Adrenal gland (tissue), 12 donors: Measurements from ENCODE around the gene ZCCHC4. TPM values are rescaled to one million over a fixed set of nuclear protein-coding genes. Genes with fewer than 3 reads are reported as not detected.

Experiments used
- DNase-seq, 7 donors: peaks; one replicate each; pipeline ENCODE4 v3.0.0-alpha.2; 2019 to 2020
- H3K27ac ChIP-seq, 5 donors: fragments of 200-600 bp; sonication (generic) in 4 of 5; 1 replicate in 3 of 5; 2 replicates in 2 of 5; pipeline versions ENCODE4 v1.5.1 to v1.8.0; 2016 to 2020; ENCODE audit warnings: mild to moderate bottlenecking in 1 of 5
- H3K27me3 ChIP-seq: fragments of 200-600 bp; 2 replicates; pipeline ENCODE4 v1.8.0; 2021
- H3K36me3 ChIP-seq, 2 donors: fragments of 200-600 bp; replicated peaks in 1 of 2; 1 replicate in 1 of 2; 2 replicates in 1 of 2; pipeline versions ENCODE4 v1.5.1 to v1.8.0; 2018 to 2022
- H3K4me1 ChIP-seq, 2 donors: fragments of 200-600 bp; replicated peaks in 1 of 2; 1 replicate in 1 of 2; 2 replicates in 1 of 2; pipeline versions ENCODE4 v1.5.1 to v1.8.0; 2018 to 2021
- H3K4me3 ChIP-seq, 4 donors: fragments of 200-600 bp; sonication (generic) in 3 of 4; one replicate each; pipeline ENCODE4 v1.5.1; 2016 to 2018
- H3K9me3 ChIP-seq, 3 donors: fragments of 200-600 bp; sonication (generic) in 1 of 3; replicated peaks in 1 of 3; 1 replicate in 2 of 3; 2 replicates in 1 of 3; pipeline versions ENCODE4 v1.5.1 to v1.8.0; 2016 to 2021
- CTCF ChIP-seq, 6 experiments: fragments of 450-650 bp in 4 of 6; fragments of 200-600 bp in 2 of 6; sonication (generic) in 1 of 6; IDR thresholded peaks; 1 replicate in 5 of 6; 2 replicates in 1 of 6; pipeline versions ENCODE4 v1.5.1 to v1.8.0; 2016 to 2021; ENCODE audit warnings: antibody characterized with exemption in 6 of 6, mild to moderate bottlenecking in 2 of 6, moderate library complexity in 1 of 6
- POLR2A ChIP-seq, 2 donors: fragments of 450-650 bp; IDR thresholded peaks; one replicate each; pipeline ENCODE4 v1.6.1; 2017; ENCODE audit warnings: antibody characterized with exemption in 2 of 2, mild to moderate bottlenecking in 2 of 2, moderate library complexity in 1 of 2
- WGBS, 4 donors: extraction: QIAGEN DNeasy Blood & Tissue Kit in 2 of 4; methylation state at CpG; one replicate each; pipeline versions ENCODE4 v1.1.5 to v1.1.7; 2013 to 2017; 5-methylcytosine and 5-hydroxymethylcytosine counted together
- intact Hi-C, 2 donors: fragments of 100-400 bp; cut with DNase I; formaldehyde crosslinking; loops; one replicate each; pipeline versions ENCODE4 v1.14.1 to v1.15.0; 2022 to 2023
- polyA plus RNA-seq, 3 donors: library from polyadenylated mRNA; stranded (reverse); fragments of 200-250 nt in 2 of 3; fragments of 350-450 nt in 1 of 3; fragmentation: Illumina TruSeq in 1 of 3; extraction: RNeasy Lipid Tissue Mini Kit (QIAGEN cat#74804) in 1 of 3; gene quantifications; one replicate each; pipeline ENCODE4 v1.2.3, GENCODE V29; 2013 to 2014
- total RNA-seq, 9 donors: library from RNA; depleted of rRNA in 4 of 9; stranded (reverse); fragments of >200 nt in 4 of 9; fragments of 120-200 nt in 1 of 9; fragmentation: NEBNext Ultra II Directional in 1 of 9; extraction: Animal tissue kit (Norgen Biotek cat#: 25700) in 1 of 9; gene quantifications; one replicate each; pipeline versions ENCODE4 v1.1.0 to v1.2.4, GENCODE V29; 2013 to 2023
- donor health status: healthy with polysubstance abuse.
- donor health status: Bipolar disorder and iron deficiency.
- donor health status: DM: yes; HTN: yes; CAD: no.
- donor health status: DM: no; HTN: no; CAD: no.
- donor health status: DM: no; HTN: no; CAD: no.
- donor health status: DM: yes; HTN: yes; CAD: no.

The ZCCHC4 gene
- total and polyA plus RNA-seq, 12 donors: 4.8 to 14.8 (median 10.4) TPM

GRCh38 chr4:25401066-25401465, 88.5 kb downstream of the ZCCHC4 start:
- peaks cover 0 to 64% of the 10 kb centered on the region in 2 donors for H3K36me3 ChIP-seq
- peaks cover 0 to 2% of the 10 kb centered on the region in 2 donors for H3K4me1 ChIP-seq
- H3K27me3 ChIP-seq: no peaks in the 10 kb centered on the region
- DNase-seq: no peak
- no peak overlapping the region for H3K4me3 ChIP-seq
- no peak overlapping the region for H3K27ac ChIP-seq
- intact Hi-C loops: no loop called here
- TF ChIP-seq POLR2A (IDR thresholded peaks at IDR 0.05) (no peak), CTCF (IDR thresholded peaks at IDR 0.05) (no peak)
- H3K9me3 ChIP-seq: no peaks in the 10 kb centered on the region
- 81 to 93% (median 84%) methylated on average over 3 of the region's 3 CpGs for WGBS, 4 donors

- no peak for DNase-seq
- no peak overlapping the region for H3K27ac ChIP-seq
- H3K4me1 ChIP-seq: peaks cover 0 to 8% of the 10 kb centered on the region in 2 donors
- no peak overlapping the region for H3K4me3 ChIP-seq
- intact Hi-C loops: no loop called here
- no peaks in the 10 kb centered on the region for H3K9me3 ChIP-seq
- TF ChIP-seq CTCF (IDR thresholded peaks at IDR 0.05): no peak
- TF ChIP-seq POLR2A (IDR thresholded peaks at IDR 0.05): no peak
- H3K27me3 ChIP-seq: no peaks in the 10 kb centered on the region
- 89 to 96% (median 91%) methylated on average over 1 of the region's 1 CpG for WGBS, 4 donors
- peaks cover 0 to 61% of the 10 kb centered on the region in 2 donors for H3K36me3 ChIP-seq
These were observed 89.9 kb downstream of the ZCCHC4 start for GRCh38 chr4:25402521-25402920.

- TF ChIP-seq POLR2A (IDR thresholded peaks at IDR 0.05) (no peak), CTCF (IDR thresholded peaks at IDR 0.05) (no peak)
- Histone ChIP-seq H3K4me1 (peaks cover 0 to 8% of the 10 kb centered on the region in 2 donors), H3K27ac (no peak overlapping the region), H3K4me3 (no peak overlapping the region), H3K36me3 (peaks cover 0 to 64% of the 10 kb centered on the region in 2 donors), H3K27me3 (no peaks in the 10 kb centered on the region), H3K9me3 (no peaks in the 10 kb centered on the region)
- intact Hi-C loops: no loop called here
- no peak for DNase-seq
These were observed 91.1 kb downstream of the ZCCHC4 start for GRCh38 chr4:25403699-25404098.

GRCh38 chr4:25405453-25405852, 92.9 kb downstream of the ZCCHC4 start:
- no peak overlapping the region for H3K27ac ChIP-seq
- TF ChIP-seq POLR2A (IDR thresholded peaks at IDR 0.05) (no peak), CTCF (IDR thresholded peaks at IDR 0.05) (no peak)
- H3K9me3 ChIP-seq: no peaks in the 10 kb centered on the region
- H3K27me3 ChIP-seq: no peaks in the 10 kb centered on the region
- intact Hi-C loops: no loop called here
- H3K4me1 ChIP-seq: peaks cover 0 to 8% of the 10 kb centered on the region in 2 donors
- DNase-seq: no peak
- no peak overlapping the region for H3K4me3 ChIP-seq
- 79 to 89% (median 81%) methylated on average over 2 of the region's 2 CpGs for WGBS, 4 donors
- H3K36me3 ChIP-seq: peaks cover 0 to 69% of the 10 kb centered on the region in 2 donors
